ENCODE measurements around the gene ARHGEF37.
"Not testable (repeated sequence)": the region's sequence is repeated elsewhere in the genome, so short reads cannot be mapped to it uniquely, and the experiment has no call there.

Gene ARHGEF37, protein sequence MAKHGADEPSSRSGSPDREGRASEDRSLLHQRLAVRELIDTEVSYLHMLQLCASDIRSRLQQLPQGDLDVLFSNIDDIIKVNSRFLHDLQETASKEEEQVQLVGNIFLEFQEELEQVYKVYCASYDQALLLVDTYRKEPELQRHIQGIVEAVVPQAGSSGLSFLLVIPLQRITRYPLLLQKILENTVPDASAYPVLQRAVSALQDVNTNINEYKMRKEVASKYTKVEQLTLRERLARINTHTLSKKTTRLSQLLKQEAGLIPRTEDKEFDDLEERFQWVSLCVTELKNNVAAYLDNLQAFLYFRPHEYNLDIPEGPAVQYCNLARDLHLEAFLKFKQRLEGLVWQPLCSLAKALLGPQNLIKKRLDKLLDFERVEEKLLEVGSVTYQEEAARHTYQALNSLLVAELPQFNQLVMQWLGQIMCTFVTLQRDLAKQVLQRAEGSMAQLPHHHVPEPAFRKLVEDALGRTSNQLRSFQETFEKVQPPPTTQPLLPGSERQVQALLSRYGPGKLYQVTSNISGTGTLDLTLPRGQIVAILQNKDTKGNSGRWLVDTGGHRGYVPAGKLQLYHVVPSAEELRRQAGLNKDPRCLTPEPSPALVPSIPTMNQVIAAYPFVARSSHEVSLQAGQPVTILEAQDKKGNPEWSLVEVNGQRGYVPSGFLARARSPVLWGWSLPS

DNA sequence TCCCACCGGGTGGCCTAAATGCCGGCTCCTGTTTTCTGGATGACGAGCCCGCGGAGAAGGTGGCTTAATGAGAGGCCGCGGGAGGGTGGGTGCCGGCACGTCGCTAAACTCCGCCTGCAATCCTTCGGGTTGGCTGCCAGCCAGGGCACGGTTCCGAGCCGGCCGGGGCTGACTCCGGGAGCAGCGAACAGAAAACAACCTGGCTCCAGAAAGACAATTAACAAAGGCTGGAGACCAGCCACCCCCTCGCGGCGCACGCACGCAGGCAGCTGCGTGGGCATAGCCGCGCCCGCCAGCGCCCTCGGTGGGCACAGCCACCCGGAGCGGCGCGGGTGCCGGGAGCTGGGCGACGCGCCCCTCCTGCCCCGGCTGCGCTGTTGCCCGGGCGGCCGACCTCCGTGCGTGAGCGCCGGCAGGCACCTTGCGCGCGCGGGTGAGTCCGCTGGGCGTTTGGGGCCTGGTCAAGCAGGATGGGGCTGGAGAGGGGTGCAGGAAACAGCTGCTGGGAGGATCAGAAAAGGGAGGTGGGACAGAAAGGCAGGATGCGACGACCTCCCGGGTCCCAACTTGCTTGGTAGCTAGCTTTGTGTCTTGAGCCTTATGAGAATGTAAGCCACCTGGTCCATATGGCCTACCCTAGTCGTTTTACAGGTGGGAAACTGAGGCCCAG lies at the start of gene ARHGEF37:
ARHGEF37 (plus strand) TSS at position 307 of the 670 bp plus-strand sequence. CDS start 16,272 bp downstream, outside the sequence.
- DNase-seq = peak; percentile 60

DNA sequence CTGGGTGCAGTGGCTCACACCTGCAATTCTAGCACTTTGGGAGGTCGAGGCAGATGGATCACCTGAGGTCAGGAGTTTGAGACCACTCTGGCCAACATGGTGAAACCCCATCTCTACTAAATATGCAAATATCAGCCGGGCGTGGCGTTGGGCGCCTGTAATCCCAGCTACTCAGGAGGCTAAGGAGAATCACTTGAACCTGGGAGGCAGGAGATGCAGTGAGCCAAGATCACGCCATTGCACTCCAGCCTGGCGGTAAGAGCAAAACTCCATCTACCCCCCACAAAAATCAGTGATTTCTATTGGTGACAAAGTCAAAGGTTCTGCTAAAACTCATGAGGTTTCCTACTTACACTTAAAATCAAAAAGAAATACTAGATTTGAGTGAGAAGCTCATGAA lies 48.9 kb upstream of the ARHGEF37 start:
- DNase-seq = no peak

DNA sequence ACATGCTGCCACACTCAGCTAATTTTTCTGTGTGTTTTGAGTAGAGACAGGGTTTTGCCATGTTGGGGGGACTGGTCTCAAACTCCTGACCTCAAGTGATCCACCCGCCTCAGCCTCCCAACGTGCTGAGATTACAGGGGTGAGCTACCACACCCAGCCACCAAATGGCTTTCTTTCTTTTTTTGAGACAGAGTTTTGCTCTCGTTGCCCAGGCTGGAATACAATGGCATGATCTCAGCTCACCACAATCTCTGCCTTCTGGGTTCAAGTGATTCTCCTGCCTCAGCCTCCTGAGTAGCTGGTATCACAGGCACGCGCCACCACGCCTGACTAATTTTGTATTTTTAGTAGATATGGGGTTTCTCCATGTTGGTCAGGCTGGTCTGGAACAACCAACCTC lies 45.5 kb upstream of the ARHGEF37 start:
- DNase-seq = not testable (repeated sequence)

DNA sequence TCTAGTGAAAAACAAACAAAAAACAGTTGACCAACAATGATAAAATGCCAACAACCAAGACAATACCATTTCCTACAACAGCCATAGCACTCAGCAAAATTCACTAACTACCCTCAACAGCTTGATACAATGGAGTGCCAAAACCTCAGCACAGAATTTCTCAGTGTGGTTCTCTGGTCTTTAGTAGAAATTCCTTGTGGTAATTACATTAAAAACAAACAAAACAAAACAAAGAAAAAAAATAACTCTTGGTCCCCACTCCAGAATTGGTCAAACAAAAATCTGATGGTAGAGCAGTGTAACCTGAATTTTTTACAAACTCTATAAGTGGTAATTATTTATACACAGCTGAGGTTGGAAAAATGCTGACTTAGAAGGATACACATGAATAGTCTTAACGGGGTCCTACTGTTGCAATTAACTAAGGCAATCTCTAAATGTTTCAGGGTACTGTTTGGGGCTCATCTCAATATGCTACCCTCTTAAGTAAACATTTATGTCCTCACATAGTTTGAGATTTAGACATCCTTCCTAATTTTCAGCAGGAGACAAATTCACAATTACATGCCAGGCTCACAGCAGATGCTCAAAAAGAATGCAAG lies 43.8 kb upstream of the ARHGEF37 start:
- DNase-seq = no peak

DNA sequence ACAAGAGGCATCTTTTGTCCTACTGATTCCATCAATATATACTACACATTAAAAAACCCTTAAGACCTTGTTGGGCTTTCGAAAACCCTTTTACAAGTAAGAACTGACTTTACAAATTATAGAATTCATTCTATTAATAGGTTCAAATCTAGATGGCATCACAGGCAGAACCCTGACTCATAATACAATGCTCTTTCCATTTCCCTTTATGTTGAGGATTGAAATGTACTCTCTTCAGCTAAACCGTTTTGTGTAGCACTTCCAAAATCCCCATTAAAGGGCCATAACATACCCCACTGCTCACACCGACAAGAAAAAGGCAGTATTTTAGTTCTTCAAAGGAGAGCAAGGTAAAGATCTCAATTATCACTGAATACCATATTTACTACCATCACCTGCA lies 41.2 kb upstream of the ARHGEF37 start:
- no peak for DNase-seq

DNA sequence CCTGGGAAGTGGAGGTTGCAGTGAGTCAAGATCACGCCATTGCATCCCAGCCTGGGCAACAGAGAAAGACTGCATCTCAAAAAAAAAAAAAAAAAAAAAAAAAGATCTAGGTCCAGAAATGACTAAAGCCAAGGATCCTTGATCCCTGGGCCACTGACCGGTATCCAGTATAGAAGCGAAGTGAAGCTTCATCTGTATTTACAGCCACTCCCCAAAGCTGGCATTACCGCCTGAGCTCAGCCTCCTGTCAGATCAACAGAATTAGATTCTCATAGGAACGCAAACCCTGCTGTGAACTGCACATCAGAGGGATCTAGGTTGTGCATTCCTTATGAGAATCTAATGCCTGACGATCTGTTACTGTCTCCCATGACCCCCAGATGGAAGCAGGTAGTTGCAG lies 39.4 kb upstream of the ARHGEF37 start:
- DNase-seq = no peak

DNA sequence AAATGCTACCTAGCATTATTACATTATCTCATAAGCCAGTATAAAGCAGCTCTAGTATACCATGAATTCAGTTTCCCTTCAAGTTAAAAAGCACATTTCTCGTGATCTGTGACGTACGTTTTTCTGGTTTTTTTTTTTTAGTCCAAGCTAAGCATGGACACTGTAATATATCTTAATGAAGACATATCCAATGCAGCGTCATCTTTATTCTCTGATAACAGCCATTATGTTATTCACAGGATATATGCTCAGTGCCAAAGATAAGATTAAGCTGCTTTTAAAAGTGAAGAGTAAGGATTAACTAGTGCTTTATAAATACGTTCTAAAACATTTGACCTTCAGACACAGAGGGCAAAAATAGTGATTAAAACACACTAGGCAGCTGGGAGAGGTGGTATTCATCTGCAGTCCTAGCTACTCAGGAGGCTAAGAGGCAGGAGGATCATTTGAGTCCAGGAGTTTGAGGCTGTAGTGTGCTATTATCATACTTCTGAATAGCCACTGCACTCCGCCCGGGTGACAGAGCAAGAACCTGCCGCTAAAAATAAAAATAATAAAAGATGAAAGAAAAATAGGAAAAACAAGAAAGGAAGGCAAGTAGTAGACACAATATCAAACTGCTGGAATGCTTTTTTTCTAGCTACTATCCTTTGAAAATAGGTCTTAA lies 37.8 kb upstream of the ARHGEF37 start:
- DNase-seq = no peak

DNA sequence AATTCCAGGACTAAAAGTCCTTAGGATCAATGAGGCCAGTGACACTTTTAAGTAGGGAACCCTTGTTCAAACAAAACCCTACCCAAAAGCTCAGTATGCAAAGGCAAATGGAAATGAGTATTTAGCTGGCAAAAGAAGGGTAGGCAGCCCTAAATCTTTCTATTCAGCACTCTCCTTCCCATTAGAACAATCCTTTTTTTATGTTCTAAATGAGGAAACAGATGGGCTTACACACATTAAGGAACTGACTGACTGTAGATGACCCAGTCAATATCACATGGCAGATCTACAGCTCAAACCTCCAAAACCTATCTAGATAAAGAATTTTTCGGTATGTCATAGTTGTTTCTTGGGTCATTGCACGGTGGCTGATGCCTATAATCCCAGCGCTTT lies 37.3 kb upstream of the ARHGEF37 start:
- DNase-seq = no peak

DNA sequence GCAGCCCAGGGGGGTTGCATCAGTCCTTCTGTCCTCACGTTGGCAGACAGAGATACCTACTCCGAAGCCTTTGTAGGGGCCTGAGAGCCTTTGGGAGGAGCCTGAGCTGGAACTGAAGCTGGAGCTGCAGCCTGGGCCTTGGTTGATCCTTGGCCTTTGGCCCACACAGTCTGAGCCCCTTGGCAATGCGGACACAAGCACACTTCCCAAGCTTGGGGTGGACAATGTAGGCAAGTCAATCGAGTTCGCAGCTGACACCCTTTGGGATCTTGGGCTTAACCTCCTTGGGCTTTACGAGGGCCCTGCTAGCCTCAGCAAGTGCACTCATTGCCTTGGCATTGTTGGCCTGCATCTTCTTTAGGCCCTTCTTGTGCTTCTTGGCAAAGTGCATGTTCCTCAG lies 36.0 kb upstream of the ARHGEF37 start:
- DNase-seq = no peak

DNA sequence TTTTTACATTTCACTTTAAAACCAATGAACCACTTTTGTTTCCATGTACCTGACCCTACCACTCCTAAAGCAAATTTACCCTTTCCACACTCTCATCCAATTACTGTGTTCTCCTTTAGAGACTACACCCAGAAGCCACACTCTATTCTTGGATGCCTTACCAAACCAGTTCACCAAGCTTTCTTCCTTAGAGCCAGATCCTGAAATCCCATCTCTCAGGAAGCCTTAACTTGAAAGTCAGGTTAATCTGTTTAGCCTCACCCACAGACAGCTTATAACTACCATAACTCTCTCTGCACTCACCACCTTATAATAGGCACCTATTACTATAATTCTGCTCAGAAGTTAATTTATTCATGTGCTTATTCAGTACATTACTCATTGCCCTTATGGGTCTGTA lies 34.3 kb upstream of the ARHGEF37 start:
- peak; percentile 46 for DNase-seq

DNA sequence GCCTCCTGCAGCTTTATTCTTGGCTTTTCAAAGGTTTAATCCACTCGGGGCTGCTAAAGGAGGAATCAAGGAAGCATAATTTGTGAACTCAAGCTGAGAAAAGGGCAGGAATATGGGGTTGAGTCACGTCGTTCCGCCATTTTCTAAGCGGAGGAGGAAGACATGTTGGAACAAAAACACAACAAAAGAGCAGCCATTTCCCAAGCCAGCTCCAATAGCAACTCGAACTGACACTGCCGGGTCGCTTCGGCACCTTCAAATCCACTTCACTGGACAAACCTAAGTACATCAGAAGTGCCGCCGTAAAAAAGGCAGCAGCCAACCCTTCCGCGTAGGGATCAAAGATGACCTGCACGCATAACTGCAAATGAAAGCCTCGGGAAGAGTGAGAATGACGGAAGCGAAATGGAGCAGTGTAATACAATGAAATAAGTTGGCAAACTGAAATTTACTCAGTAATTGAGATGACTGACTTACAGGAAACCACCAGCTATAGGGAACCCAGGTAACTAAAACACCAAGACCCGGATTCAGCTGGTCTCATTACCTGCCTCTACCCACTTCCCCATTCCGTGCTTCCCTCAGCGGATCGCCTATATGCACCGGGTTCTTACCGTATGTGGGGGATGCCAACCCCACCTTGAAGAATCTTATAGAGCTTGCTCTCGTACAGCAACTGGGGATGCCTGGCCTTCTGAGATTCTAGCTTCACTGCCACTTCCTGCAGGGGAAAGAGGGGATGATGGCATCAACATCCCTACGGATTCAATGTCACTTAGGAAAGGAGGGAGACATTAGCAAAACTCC lies 31.6 kb upstream of the ARHGEF37 start:
- DNase-seq = peak; percentile 77

DNA sequence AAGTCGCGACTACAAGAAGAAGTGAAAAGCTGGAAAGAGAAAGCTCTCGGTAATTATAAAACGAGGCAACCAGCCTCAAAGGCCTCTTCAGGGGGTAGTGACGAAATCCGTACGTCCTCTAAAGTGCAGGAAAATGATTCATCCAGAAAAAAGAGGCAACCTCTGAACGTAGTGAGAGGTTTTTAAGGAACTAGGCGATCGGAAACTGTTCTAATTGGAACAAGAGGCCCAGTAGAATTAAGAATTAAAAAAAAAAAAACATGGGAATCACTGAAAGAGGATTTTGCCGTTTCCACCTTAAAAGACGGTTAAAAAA lies 31.1 kb upstream of the ARHGEF37 start:
- DNase-seq = no peak

DNA sequence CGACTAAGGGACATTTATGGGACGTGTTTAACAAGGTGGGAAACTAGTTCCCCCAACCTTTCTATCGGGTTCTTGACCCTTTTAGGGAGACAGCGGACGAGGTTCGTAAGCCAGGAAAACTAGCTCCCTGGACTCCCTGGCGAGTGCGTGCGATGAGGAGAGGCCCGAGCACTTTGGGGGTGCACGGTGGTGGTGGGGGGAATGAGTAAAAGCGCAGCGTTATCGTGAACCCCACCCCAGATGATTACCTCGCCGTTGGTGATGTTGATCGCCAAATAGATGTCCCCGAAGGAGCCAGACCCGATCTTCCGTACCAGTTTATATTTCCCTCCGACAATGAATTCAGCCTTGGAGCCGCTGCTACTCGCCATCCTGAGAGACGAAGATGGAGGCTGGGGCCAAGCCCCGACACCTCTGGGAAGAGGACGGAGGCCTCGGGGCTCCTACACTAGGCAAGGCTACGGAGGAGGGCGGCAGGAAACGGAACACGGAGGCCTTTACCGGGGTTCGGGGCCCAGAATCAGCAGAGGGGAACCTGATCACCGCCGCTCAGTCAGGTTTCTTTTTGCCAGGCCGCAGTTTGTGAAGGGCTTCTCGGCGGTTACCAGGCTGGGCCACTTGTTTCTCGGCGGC lies 30.6 kb upstream of the ARHGEF37 start:
- DNase-seq = no peak

DNA sequence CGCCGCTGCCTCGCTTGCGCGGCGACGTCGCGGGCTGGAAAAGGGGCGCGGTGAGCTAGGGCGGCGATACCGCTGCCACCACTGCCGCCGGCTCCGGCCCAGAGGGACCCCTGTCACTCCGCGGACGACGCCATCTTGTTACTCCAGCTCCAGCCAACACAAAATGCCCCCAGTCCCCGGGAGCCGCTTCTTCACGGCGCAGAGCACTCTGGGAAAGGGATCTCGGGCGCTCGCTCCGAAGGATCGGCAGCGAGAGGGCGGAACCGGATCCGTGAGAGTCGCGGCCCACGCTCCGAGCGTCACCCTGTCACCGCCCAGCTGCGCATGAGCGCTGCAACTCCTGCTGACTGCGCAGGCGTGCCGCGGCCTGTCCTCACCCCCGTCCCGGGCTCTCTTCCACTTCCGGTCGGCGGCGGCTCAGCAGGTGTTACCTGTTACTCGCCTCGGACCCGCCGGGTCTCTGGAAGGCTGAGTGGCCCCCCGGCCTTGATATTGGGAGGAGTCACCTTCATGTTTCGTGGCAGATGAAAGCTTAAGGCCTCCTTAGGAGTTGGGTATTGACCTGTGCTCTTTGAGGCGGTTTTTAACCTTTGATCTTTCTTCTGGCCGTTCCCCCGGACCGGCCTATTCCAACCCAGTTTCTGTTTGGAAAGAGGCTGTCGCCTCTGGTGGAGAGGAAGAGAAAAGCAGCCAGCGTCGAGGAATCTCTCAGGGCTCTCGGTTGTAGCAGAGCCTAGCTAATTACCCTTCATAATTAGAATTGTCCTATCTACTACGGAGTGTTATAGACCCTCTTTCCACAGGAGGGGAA lies 29.9 kb upstream of the ARHGEF37 start, which contains the start of gene CSNK1A1:
CSNK1A1 (minus strand) TSS at position 213 of the 811 bp plus-strand sequence. CDS start 475 bp downstream, outside the sequence.
- DNase-seq = peak; percentile 97

DNA sequence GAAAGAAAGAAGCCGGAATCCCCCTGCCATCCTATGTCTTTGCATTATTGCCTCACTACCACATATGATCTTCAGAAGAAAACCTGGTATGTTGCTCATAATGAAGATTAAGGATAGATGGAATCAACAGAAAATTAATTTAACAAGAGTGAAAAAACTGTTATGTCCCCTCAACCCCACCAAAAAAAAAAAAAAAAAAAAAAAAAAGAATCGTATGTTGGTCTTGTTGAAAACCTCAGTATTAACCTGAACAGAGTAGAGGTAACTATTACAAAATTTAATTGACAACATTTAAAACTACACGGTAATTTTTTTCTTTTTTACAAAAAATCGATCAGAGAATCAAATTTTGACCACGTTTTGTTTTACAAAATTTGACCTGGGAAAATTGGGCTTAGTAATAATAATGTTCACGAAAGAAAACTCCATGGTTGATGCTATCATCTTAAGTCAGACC lies 29.2 kb upstream of the ARHGEF37 start:
- DNase-seq = no peak

DNA sequence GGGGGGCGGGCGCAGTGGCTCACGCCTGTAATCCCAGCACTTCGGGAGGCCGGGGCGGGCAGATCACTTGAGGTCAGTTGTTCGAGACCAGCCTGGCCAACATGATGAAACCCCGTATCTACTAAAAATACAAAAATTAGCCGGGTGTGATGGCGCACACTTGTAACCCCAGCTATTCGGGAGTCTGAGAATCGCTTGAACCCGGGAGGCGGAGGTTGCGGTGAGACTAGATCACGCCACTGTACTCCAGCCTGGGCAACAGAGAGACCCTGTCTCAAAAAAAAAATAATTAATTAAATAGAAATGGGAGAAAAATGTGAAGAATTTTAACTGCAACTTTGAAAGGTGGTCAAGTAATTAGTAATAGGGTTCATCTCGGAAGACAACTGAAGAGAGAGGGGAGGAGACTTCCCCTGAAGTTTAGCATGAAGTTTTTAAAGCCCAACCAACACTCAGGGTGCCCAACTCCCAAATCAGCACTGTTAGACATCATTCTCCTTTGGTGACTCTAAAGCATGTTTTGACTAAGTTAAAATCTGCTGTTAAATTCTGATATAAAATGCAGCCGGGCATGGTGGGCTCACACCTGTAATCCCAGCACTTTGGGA lies 28.6 kb upstream of the ARHGEF37 start:
- DNase-seq = no peak

DNA sequence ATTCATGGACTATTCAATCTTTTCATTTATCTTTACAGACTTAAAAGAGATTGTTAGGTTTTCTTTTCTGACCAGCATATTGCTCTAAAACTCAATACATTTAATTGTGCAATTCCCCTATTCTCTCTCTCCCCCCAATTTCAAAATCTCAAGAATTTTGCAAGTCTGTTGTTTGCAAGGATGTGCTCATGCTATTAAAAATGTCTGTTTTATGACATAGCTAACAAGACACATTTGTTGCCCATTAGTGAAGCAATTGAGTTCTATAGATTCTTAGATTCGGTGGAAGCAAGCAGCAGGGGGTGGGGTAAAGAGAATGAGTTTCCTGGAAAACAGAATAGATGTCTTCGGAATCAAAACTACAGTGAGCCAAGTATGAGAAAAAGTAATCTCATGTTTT lies 21.6 kb upstream of the ARHGEF37 start:
- no peak for DNase-seq

DNA sequence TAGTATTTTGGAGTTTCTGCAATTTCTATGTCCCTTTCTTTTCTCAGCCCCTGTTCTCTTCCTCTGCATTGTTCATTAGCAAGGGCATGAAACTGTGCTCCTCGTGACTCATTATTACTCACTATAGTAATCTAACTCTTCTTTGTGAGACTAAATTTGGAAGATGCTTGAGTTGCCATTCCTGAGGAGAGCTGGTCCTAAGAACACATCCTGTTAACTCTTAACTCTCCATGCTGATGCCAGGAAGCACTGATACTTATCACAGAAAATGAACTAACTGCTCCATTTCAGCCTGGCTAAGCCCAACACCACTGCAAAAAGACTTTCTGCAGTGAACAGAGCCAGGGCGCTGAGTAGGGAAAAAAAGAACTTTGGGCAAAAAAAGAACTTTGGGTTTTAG lies 19.4 kb upstream of the ARHGEF37 start:
- peak; percentile 25 for DNase-seq

DNA sequence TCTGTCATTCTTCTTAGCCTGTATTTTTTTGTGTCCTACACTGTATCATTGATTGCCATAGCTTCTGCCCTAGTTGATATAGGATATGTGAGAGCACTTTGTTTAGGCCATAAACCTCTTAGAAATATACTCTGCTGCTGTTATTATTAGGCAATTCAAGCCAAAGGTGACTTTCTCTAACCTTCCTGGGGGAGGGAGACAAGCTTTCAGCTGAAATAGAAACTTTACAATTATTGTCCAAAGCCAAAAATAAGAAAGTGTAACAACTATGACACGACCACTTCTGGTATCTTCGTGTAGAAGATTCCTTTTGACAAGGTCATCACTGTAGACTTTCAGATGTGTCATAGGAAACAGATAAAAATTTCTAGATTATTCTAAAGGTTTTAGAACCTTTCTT lies 17.8 kb upstream of the ARHGEF37 start:
- DNase-seq = no peak

DNA sequence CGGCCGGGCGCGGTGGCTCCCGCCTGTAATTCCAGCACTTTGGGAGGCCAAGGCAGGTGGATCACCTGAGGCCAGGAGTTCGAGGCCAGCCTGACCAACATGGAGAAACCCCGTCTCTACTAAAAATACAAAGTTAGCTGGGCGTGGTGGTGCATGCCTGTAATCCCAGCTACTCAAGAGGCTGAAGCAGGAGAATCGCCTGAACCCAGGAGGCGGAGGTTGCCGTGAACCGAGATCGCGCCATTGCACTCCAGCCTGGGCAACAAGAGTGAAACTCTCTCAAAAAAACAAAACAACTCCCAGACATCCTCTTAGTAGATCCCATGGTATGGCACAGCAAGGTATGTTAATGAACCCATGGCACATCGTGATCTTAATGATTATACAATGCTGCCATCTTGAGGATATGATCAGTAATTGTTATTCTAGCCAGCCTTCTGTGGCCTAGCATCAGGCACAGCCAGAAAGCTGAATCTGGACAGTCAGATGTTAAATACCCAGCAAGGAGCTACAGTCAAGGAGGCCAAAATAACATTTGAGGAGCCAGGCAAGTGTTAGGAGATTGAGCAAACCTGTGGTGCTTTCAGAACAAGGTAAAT lies 16.7 kb upstream of the ARHGEF37 start:
- DNase-seq = peak; percentile 88
